H1 (cell line): ENCODE results near the gene TMEM236. TPM values are rescaled to one million over a fixed set of nuclear protein-coding genes. Genes with fewer than 3 reads are reported as not detected.
"Not testable (repeated sequence)": the region's sequence is repeated elsewhere in the genome, so short reads cannot be mapped to it uniquely, and the experiment has no call there.

ENCODE experiments used
- CTCF ChIA-PET: fragments of 300-600 bp; sonication (Branson Sonifier 250); formaldehyde crosslinking; loops from one replicate; lab custom pipeline; 2021; ENCODE audit not compliant: partially characterized antibody; lab: Charles Lee
- POLR2A ChIA-PET: fragments of 300-600 bp; sonication (Branson Sonifier 250); formaldehyde crosslinking; loops from one replicate; lab custom pipeline; 2021; ENCODE audit warnings: inconsistent platforms; ENCODE audit not compliant: partially characterized antibody; lab: Charles Lee
- DNase-seq, 2 experiments: peaks; one replicate each; pipeline versions ENCODE4 v3.0.0 to v3.0.0-alpha.2; 2010 to 2022; ENCODE audit warnings: low spot score in 2 of 2, low read depth in 1 of 2, mixed read lengths in 1 of 2
- FAIRE-seq: peaks from 2 replicates; lab custom pipeline; 2011; peaks lifted over from hg19 to GRCh38; lab: Jason Lieb, UNC
- H2AFZ ChIP-seq: 2 replicates; pipeline ENCODE4 v1.8.1; 2012; ENCODE audit warnings: low read length, inconsistent platforms
- H2AK5ac ChIP-seq: 2 replicates; pipeline ENCODE4 v1.6.1; 2013; ENCODE audit warnings: low read depth, low read length
- H2BK120ac ChIP-seq: replicated peaks from 2 replicates; pipeline ENCODE3; 2013; ENCODE audit warnings: low read depth, low read length, inconsistent platforms
- H2BK12ac ChIP-seq: 2 replicates; pipeline ENCODE4 v1.6.1; 2013; ENCODE audit warnings: low read depth, low read length
- H2BK15ac ChIP-seq: 2 replicates; pipeline ENCODE4 v1.6.1; 2013; ENCODE audit warnings: low read length
- H2BK20ac ChIP-seq: 2 replicates; pipeline ENCODE4 v1.6.1; 2013; ENCODE audit warnings: low read length
- H2BK5ac ChIP-seq: 2 replicates; pipeline ENCODE4 v1.6.1; 2013; ENCODE audit warnings: low read depth, low read length
- H3K14ac ChIP-seq: 2 replicates; pipeline ENCODE4 v1.6.1; 2013; ENCODE audit warnings: inconsistent platforms; ENCODE audit not compliant: insufficient read length
- H3K18ac ChIP-seq: 2 replicates; pipeline ENCODE4 v1.6.1; 2013; ENCODE audit warnings: low read length; ENCODE audit errors: extremely low read depth
- H3K23ac ChIP-seq: 2 replicates; pipeline ENCODE4 v1.6.1; 2013; ENCODE audit warnings: inconsistent platforms; ENCODE audit not compliant: insufficient read length
- H3K23me2 ChIP-seq: 2 replicates; pipeline ENCODE4 v1.6.1; 2013; ENCODE audit warnings: low read depth, low read length
- H3K27ac ChIP-seq: 2 replicates; pipeline ENCODE4 v1.6.1; 2011; ENCODE audit warnings: low read depth, low read length, inconsistent platforms
- H3K27me3 ChIP-seq, 4 experiments: replicated peaks in 1 of 4; 1 replicate in 1 of 4; 2 replicates in 3 of 4; pipeline versions ENCODE4 v1.6.1 to v1.8.1; 2011 to 2013; ENCODE audit warnings: low read length in 3 of 4, mild to moderate bottlenecking in 3 of 4, inconsistent platforms in 2 of 4, mixed read lengths in 2 of 4, moderate library complexity in 1 of 4; ENCODE audit not compliant: control insufficient read depth in 3 of 4, insufficient read depth in 3 of 4; ENCODE audit errors: extremely low read depth in 1 of 4
- H3K36me3 ChIP-seq, 4 experiments: 2 replicates each; pipeline versions ENCODE4 v1.6.1 to v1.8.1; 2011 to 2013; ENCODE audit warnings: mild to moderate bottlenecking in 4 of 4, low read length in 3 of 4, moderate library complexity in 2 of 4, control low read depth in 1 of 4, inconsistent platforms in 1 of 4; ENCODE audit not compliant: insufficient read depth in 4 of 4, control insufficient read depth in 2 of 4
- H3K4ac ChIP-seq: replicated peaks from 2 replicates; pipeline ENCODE3; 2013; ENCODE audit warnings: low read length, low read depth, mixed read lengths, inconsistent platforms; ENCODE audit not compliant: insufficient read length
- H3K4me1 ChIP-seq, 4 experiments: replicated peaks in 1 of 4; 1 replicate in 1 of 4; 2 replicates in 3 of 4; pipeline versions ENCODE4 v1.6.1 to v1.8.1; 2011 to 2013; ENCODE audit warnings: low read length in 3 of 4, inconsistent platforms in 2 of 4, mixed read lengths in 1 of 4; ENCODE audit not compliant: insufficient read depth in 4 of 4, control insufficient read depth in 3 of 4
- H3K4me2 ChIP-seq, 2 experiments: 2 replicates each; pipeline versions ENCODE4 v1.6.1 to v1.8.1; 2011 to 2013; ENCODE audit warnings: low read depth in 2 of 2, low read length in 2 of 2, control low read depth in 1 of 2, inconsistent platforms in 1 of 2, mild to moderate bottlenecking in 1 of 2; ENCODE audit not compliant: insufficient read depth in 1 of 2
- H3K4me3 ChIP-seq, 4 experiments: fragments of 200-600, 300-600 bp in 1 of 4; sonication (generic), shearing (Covaris generic), sonication (Bioruptor Twin) in 1 of 4; 2 replicates each; pipeline versions ENCODE4 v1.5.1 to v1.8.1; 2011 to 2016; ENCODE audit warnings: low read length in 4 of 4, low read depth in 3 of 4, control low read depth in 2 of 4, inconsistent platforms in 2 of 4, mild to moderate bottlenecking in 2 of 4, mixed read lengths in 1 of 4, moderate library complexity in 1 of 4; ENCODE audit not compliant: insufficient read depth in 2 of 4; ENCODE audit errors: extremely low read depth in 1 of 4
- H3K56ac ChIP-seq: replicated peaks from 2 replicates; pipeline ENCODE3; 2013; ENCODE audit warnings: low read depth, mild to moderate bottlenecking, mixed read lengths, low read length, inconsistent platforms; ENCODE audit not compliant: insufficient read length
- H3K79me1 ChIP-seq: 2 replicates; pipeline ENCODE4 v1.6.1; 2013; ENCODE audit warnings: low read depth, low read length, control low read depth
- H3K79me2 ChIP-seq, 2 experiments: 2 replicates each; pipeline versions ENCODE4 v1.6.1 to v1.8.1; 2012 to 2013; ENCODE audit warnings: low read length in 2 of 2, mild to moderate bottlenecking in 2 of 2, inconsistent platforms in 1 of 2; ENCODE audit not compliant: insufficient read depth in 2 of 2, control insufficient read depth in 1 of 2
- H3K9ac ChIP-seq, 4 experiments: replicated peaks in 1 of 4; 1 replicate in 1 of 4; 2 replicates in 3 of 4; pipeline versions ENCODE4 v1.6.1 to v1.8.1; 2011 to 2013; ENCODE audit warnings: low read depth in 3 of 4, low read length in 3 of 4, control low read depth in 2 of 4, mild to moderate bottlenecking in 2 of 4, moderate library complexity in 2 of 4, inconsistent platforms in 1 of 4; ENCODE audit errors: extremely low read depth in 1 of 4
- H3K9me3 ChIP-seq, 2 experiments: 2 replicates each; pipeline versions ENCODE4 v1.6.1 to v1.8.1; 2012 to 2013; ENCODE audit warnings: mild to moderate bottlenecking in 2 of 2, moderate library complexity in 2 of 2, control low read depth in 1 of 2, inconsistent platforms in 1 of 2, low read depth in 1 of 2, low read length in 1 of 2, mixed read lengths in 1 of 2; ENCODE audit not compliant: insufficient read depth in 2 of 2
- H4K20me1 ChIP-seq, 2 experiments: replicated peaks in 1 of 2; 2 replicates each; pipeline versions ENCODE3 to v1.8.1; 2011 to 2013; ENCODE audit warnings: inconsistent platforms in 2 of 2, low read length in 2 of 2, mild to moderate bottlenecking in 1 of 2; ENCODE audit not compliant: insufficient read depth in 2 of 2, control insufficient read depth in 1 of 2
- H4K5ac ChIP-seq: 2 replicates; pipeline ENCODE4 v1.6.1; 2013; ENCODE audit warnings: low read length, low read depth, mixed read lengths, inconsistent platforms; ENCODE audit not compliant: insufficient read length
- H4K8ac ChIP-seq: 2 replicates; pipeline ENCODE4 v1.8.0; 2013; ENCODE audit warnings: mild to moderate bottlenecking, moderate library complexity, low read length, inconsistent platforms; ENCODE audit not compliant: insufficient read depth; ENCODE audit errors: extremely low read depth
- H4K91ac ChIP-seq: replicated peaks from 2 replicates; pipeline ENCODE3; 2013; ENCODE audit warnings: low read length, mixed read lengths, inconsistent platforms; ENCODE audit not compliant: insufficient read length
- WGBS, 2 experiments: shearing (Covaris generic) in 1 of 2; methylation state at CpG; one replicate each; pipeline versions ENCODE4 v1.1.6 to v1.1.7; 2013 to 2015; ENCODE audit warnings: low lambda C conversion rate in 2 of 2, mixed read lengths in 2 of 2, inconsistent platforms in 1 of 2, low coverage in 1 of 2, missing lambda C conversion rate in 1 of 2; ENCODE audit not compliant: insufficient replicate concordance in 2 of 2, insufficient coverage in 1 of 2, insufficient read length in 1 of 2; ENCODE audit errors: extremely low coverage in 1 of 2, missing lambda C conversion rate in 1 of 2; 5-methylcytosine and 5-hydroxymethylcytosine counted together
- polyA plus RNA-seq, 7 experiments: library from polyadenylated mRNA; depleted of rRNA in 3 of 7; stranded (reverse) in 5 of 7; unstranded in 2 of 7; fragments of >200 nt in 5 of 7; fragments of 200-250 nt in 2 of 7; gene quantifications; 1 replicate in 5 of 7; 2 replicates in 1 of 7; 4 replicates in 1 of 7; pipeline versions ENCODE4 v1.2.1 to v1.2.3, GENCODE V29; 2011 to 2013; ENCODE audit warnings: missing spikeins in 2 of 7, mixed read lengths in 2 of 7
- total RNA-seq: library from RNA; stranded (reverse); fragmentation: NEBNext Ultra II Directional; extraction: Animal tissue kit (Norgen Biotek cat#: 25700); gene quantifications from 2 replicates; pipeline ENCODE4 v1.2.1, GENCODE V29; 2021

The TMEM236 gene
- total and polyA plus RNA-seq, 2 of the 8 experiments (the other 6 are each of a cell fraction or from before 2014, with no cell fraction given): 0.02 to 0.07 TPM

DNA sequence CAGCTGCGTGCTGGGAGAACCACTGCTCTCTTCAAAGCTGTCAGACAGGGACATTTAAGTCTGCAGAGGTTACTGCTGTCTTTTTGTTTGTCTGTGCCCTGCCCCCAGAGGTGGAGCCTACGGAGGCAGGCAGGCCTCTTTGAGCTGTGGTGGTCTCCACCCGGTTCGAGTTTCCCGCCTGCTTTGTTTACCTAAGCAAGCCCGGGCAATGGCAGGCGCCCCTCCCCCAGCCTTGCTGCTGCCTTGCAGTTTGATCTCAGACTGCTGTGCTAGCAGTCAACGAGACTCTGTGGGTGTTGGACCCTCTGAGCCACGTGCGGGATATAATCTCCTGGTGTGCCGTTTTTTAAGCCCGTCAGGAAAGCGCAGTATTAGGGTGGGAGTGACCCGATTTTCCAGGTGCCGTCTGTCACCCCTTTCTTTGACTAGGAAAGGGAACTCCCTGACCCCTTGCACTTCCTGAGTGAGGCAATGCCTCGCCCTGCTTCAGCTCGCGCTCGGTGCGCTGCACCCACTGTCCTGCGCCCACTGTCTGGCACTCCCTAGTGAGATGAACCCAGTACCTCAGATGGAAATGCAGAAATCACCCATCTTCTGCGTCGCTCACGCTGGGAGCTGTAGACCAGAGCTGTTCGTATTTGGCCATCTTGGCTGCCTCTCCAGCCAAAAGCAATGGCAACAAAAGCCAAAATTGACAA, 29.5 kb upstream of the TMEM236 start:
- H2AFZ ChIP-seq, H3K27me3 ChIP-seq, H3K79me2 ChIP-seq, H4K5ac ChIP-seq, FAIRE-seq, H3K27ac ChIP-seq, H4K91ac ChIP-seq, H3K9me3 ChIP-seq, POLR2A ChIA-PET, H2AK5ac ChIP-seq, H3K9ac ChIP-seq, H4K20me1 ChIP-seq, H3K56ac ChIP-seq, H2BK12ac ChIP-seq, H2BK15ac ChIP-seq, H3K23me2 ChIP-seq, H2BK5ac ChIP-seq, H2BK20ac ChIP-seq, H3K4ac ChIP-seq, H4K8ac ChIP-seq, H3K4me1 ChIP-seq, H3K18ac ChIP-seq, H3K14ac ChIP-seq, H3K4me3 ChIP-seq, H3K23ac ChIP-seq, DNase-seq, H3K79me1 ChIP-seq, H2BK120ac ChIP-seq, H3K4me2 ChIP-seq: not testable (repeated sequence)
- CTCF ChIA-PET: interaction anchor here (0.6 kb wide), 1 partner anchor 64 kb away, joined by 3 read pairs; no protein-coding TSS in a partner anchor
- 86% methylated on average over 22 of the region's 25 CpGs; no CpG with 5 or more reads in 1 of the 2 experiments for WGBS, 2 experiments
- H3K36me3 ChIP-seq: peaks cover 0 to 12% (median 0%) of the 10 kb centered on the region in 4 experiments; a peak in 2 of 8 replicates
